Neuronal stem cell (in vitro differentiated cells): ENCODE measurements around the gene PHACTR3.

Experiments used
- DNase-seq: peaks from one replicate; pipeline ENCODE4 v3.0.0-alpha.2; 2013; ENCODE audit warnings: low spot score
- H2AFZ ChIP-seq: one replicate; pipeline ENCODE4 v1.6.1; 2013; ENCODE audit warnings: mild to moderate bottlenecking, low read length, inconsistent platforms
- H2AK5ac ChIP-seq: 2 replicates; pipeline ENCODE4 v1.6.1; 2013; ENCODE audit warnings: low read depth, mild to moderate bottlenecking, inconsistent platforms, low read length, moderate library complexity, mixed read lengths
- H2BK120ac ChIP-seq: 2 replicates; pipeline ENCODE4 v1.6.1; 2013; ENCODE audit warnings: low read depth, mild to moderate bottlenecking, inconsistent platforms, low read length, moderate library complexity, mixed read lengths
- H2BK12ac ChIP-seq: one replicate; pipeline ENCODE4 v1.6.1; 2013; ENCODE audit warnings: low read length, inconsistent platforms
- H2BK15ac ChIP-seq: 2 replicates; pipeline ENCODE4 v1.6.1; 2013; ENCODE audit warnings: mild to moderate bottlenecking, low read length, inconsistent platforms, mixed read lengths
- H2BK5ac ChIP-seq: one replicate; pipeline ENCODE4 v1.6.1; 2013; ENCODE audit warnings: inconsistent platforms, mild to moderate bottlenecking, low read length, moderate library complexity
- H3K14ac ChIP-seq: one replicate; pipeline ENCODE4 v1.6.1; 2013; ENCODE audit warnings: low read length, inconsistent platforms
- H3K18ac ChIP-seq: 2 replicates; pipeline ENCODE4 v1.6.1; 2013; ENCODE audit warnings: low read length, inconsistent platforms
- H3K23ac ChIP-seq: 2 replicates; pipeline ENCODE4 v1.6.1; 2013; ENCODE audit warnings: low read depth, mild to moderate bottlenecking, mixed read lengths, low read length, inconsistent platforms; ENCODE audit not compliant: poor library complexity
- H3K27ac ChIP-seq: replicated peaks from 3 replicates; pipeline ENCODE4 v1.5.1; 2013; ENCODE audit warnings: low read length, inconsistent platforms
- H3K27me3 ChIP-seq, 3 experiments: 2 replicates each; pipeline ENCODE4 v1.6.1; 2013; ENCODE audit warnings: low read length in 3 of 3, mild to moderate bottlenecking in 2 of 3, inconsistent platforms in 1 of 3, low read depth in 1 of 3, mixed read lengths in 1 of 3, moderate library complexity in 1 of 3; ENCODE audit not compliant: control insufficient read depth in 3 of 3, insufficient read depth in 3 of 3
- H3K36me3 ChIP-seq, 2 donors: replicated peaks in 1 of 2; 2 replicates each; pipeline ENCODE4 v1.6.1; 2013; ENCODE audit warnings: low read length in 2 of 2; ENCODE audit not compliant: control insufficient read depth in 2 of 2, insufficient read depth in 2 of 2
- H3K4ac ChIP-seq: 2 replicates; pipeline ENCODE4 v1.6.1; 2013; ENCODE audit warnings: inconsistent platforms, mild to moderate bottlenecking, low read length, moderate library complexity
- H3K4me1 ChIP-seq, 2 donors: 1 replicate in 1 of 2; 2 replicates in 1 of 2; pipeline ENCODE4 v1.6.1; 2013; ENCODE audit warnings: low read length in 2 of 2, low read depth in 1 of 2; ENCODE audit not compliant: control insufficient read depth in 2 of 2, insufficient read depth in 1 of 2
- H3K4me2 ChIP-seq: one replicate; pipeline ENCODE4 v1.6.1; 2013; ENCODE audit warnings: mild to moderate bottlenecking, low read length, inconsistent platforms; ENCODE audit not compliant: insufficient read depth, poor library complexity, severe bottlenecking
- H3K4me3 ChIP-seq, 2 donors: 2 replicates each; pipeline ENCODE4 v1.5.1; 2013; ENCODE audit warnings: low read length in 2 of 2, mild to moderate bottlenecking in 2 of 2, inconsistent platforms in 1 of 2, moderate library complexity in 1 of 2
- H3K79me1 ChIP-seq: one replicate; pipeline ENCODE4 v1.6.1; 2013; ENCODE audit warnings: low read depth, mild to moderate bottlenecking, inconsistent platforms, low read length, moderate library complexity
- H3K9ac ChIP-seq: one replicate; pipeline ENCODE4 v1.6.1; 2013; ENCODE audit warnings: mild to moderate bottlenecking, low read depth, low read length, inconsistent platforms; ENCODE audit not compliant: poor library complexity
- H3K9me3 ChIP-seq, 2 donors: replicated peaks in 1 of 2; 2 replicates each; pipeline versions ENCODE3 to v1.6.1; 2013; ENCODE audit warnings: low read length in 2 of 2, mild to moderate bottlenecking in 2 of 2, inconsistent platforms in 1 of 2, low read depth in 1 of 2, mixed read lengths in 1 of 2, moderate library complexity in 1 of 2; ENCODE audit not compliant: control insufficient read depth in 2 of 2, insufficient read depth in 1 of 2
- H4K8ac ChIP-seq: one replicate; pipeline ENCODE4 v1.6.1; 2013; ENCODE audit warnings: low read depth, mild to moderate bottlenecking, inconsistent platforms, low read length, moderate library complexity
- H4K91ac ChIP-seq: one replicate; pipeline ENCODE4 v1.6.1; 2013; ENCODE audit warnings: low read length, low read depth, mild to moderate bottlenecking, inconsistent platforms; ENCODE audit not compliant: poor library complexity
- WGBS, 2 donors: extraction: QIAGEN DNeasy Blood & Tissue Kit; methylation state at CpG; one replicate each; pipeline ENCODE4 v1.1.7; 2013; ENCODE audit warnings: missing lambda C conversion rate in 2 of 2, mixed read lengths in 1 of 2; ENCODE audit not compliant: insufficient read length in 2 of 2, insufficient replicate concordance in 1 of 2; ENCODE audit errors: extremely low coverage in 2 of 2; 5-methylcytosine and 5-hydroxymethylcytosine counted together

PHACTR3 gene

DNA sequence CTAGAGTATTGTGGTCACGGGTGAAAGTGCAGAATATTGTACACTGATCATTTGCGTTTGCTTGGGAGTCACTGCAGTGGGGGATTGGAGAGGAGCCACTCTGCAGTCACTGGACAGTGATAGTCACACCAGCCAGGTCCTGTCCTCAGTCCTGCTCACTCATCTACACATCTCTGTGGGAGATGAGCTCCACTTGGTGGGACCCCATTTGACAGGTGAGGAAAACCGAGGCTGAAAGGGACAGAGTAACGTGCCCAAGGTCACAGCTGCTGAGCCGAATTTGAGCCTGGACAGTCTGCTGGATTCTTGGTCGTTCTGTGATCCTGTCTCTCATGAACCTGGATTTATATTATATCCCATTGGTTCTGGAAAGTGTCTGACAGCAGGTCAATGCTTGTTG lies 17.7 kb upstream of the PHACTR3 start:
- Histone ChIP-seq H3K9me3 (peaks cover 0 to 4% of the 10 kb centered on the region in 2 donors), H2BK120ac (no peak overlapping the region), H4K91ac (no peak overlapping the region), H4K8ac (no peak overlapping the region), H3K4me1 (peaks cover 0 to 2% of the 10 kb centered on the region in 2 donors), H2BK5ac (no peak overlapping the region), H3K27me3 (peaks cover 0 to 8% (median 7%) of the 10 kb centered on the region in 3 experiments), H2BK12ac (no peak overlapping the region), H3K14ac (no peak overlapping the region), H3K79me1 (peaks cover 3% of the 10 kb centered on the region), H3K9ac (no peak overlapping the region), H2BK15ac (no peak overlapping the region), H3K36me3 (no peaks in the 10 kb centered on the region), H2AK5ac (no peak overlapping the region), H3K4ac (no peak overlapping the region), H3K27ac (no peak overlapping the region), H3K23ac (no peak overlapping the region), H3K4me3 (no peak overlapping the region), H2AFZ (no peak overlapping the region), H3K4me2 (no peak overlapping the region), H3K18ac (no peak overlapping the region)
- DNase-seq, result no peak
- WGBS, 2 donors, result no CpG with 5 or more reads among the region's 6 CpGs

DNA sequence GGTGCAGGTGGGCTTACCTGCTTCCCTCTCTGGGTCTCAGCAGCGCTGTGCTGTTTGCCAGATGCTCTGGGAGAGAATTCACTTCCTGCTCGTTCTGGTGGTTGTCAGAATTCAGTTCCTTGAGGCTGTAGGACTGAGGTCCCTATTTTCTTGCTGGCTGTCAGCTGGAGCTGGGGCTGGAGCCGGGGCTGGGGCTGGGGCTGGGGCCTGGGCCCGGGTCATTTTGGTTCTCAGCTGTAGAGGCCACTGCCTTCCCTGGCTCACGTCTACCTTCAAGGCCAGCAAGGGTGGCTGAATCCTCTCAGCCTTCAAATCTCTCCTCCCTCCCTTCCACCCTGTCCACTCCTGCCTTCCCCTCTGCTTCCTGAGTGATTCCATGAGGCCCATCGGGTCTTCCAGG lies 16.8 kb upstream of the PHACTR3 start:
- no CpG with 5 or more reads among the region's 6 CpGs for WGBS, 2 donors
- Histone ChIP-seq H2BK15ac (no peak overlapping the region), H2BK5ac (no peak overlapping the region), H3K9me3 (peaks cover 0 to 4% of the 10 kb centered on the region in 2 donors), H3K79me1 (peaks cover 3% of the 10 kb centered on the region), H4K91ac (no peak overlapping the region), H3K23ac (no peak overlapping the region), H3K4me3 (no peak overlapping the region), H3K4ac (no peak overlapping the region), H3K14ac (no peak overlapping the region), H2BK120ac (no peak overlapping the region), H2AFZ (no peak overlapping the region), H3K27me3 (peaks cover 0 to 13% (median 7%) of the 10 kb centered on the region in 3 experiments), H3K36me3 (no peaks in the 10 kb centered on the region), H2BK12ac (no peak overlapping the region), H2AK5ac (no peak overlapping the region), H3K27ac (no peak overlapping the region), H3K4me2 (no peak overlapping the region), H3K18ac (no peak overlapping the region), H3K9ac (no peak overlapping the region), H3K4me1 (peaks cover 0 to 2% of the 10 kb centered on the region in 2 donors), H4K8ac (no peak overlapping the region)
- no peak for DNase-seq

DNA sequence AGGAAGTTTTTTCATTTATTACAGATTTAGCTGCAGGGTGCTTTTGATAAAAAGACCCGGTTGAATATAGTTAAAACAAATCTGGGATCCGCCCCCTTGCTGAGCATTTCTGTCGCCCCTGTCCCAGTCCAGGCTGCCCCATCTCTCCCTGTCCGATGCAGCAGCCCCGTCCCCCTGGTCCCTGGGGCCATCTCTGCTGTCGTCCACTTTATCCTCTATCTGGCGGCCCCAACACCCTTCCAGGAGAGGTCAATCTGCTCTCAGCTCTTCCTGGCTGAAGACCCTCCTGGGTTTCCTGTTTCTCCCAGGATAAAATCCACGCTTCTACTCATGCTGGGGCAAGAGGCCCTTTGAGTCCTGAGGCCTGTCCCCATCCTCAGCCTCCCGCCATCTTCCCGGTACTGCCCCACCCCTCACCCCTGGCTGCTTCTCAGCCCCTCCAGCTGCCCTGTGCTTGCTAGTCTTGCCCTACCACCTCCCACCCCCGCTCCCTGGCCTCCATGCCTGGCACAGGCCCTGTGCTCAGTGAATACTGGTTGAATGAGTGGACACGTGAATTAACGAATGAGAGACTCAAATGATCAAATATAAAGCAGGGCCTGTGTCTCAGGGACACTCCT lies 16.0 kb upstream of the PHACTR3 start:
- Histone ChIP-seq H3K18ac (no peak overlapping the region), H3K36me3 (no peaks in the 10 kb centered on the region), H2BK120ac (no peak overlapping the region), H3K4me2 (no peak overlapping the region), H3K9me3 (peaks cover 0 to 4% of the 10 kb centered on the region in 2 donors), H3K4me1 (peaks cover 0 to 2% of the 10 kb centered on the region in 2 donors), H3K79me1 (peaks cover 3% of the 10 kb centered on the region), H3K27me3 (peaks cover 0 to 13% (median 7%) of the 10 kb centered on the region in 3 experiments), H4K8ac (no peak overlapping the region), H2AK5ac (no peak overlapping the region), H2BK12ac (no peak overlapping the region), H3K14ac (no peak overlapping the region), H2BK5ac (no peak overlapping the region), H3K4ac (no peak overlapping the region), H2AFZ (no peak overlapping the region), H3K9ac (no peak overlapping the region), H4K91ac (no peak overlapping the region), H3K23ac (no peak overlapping the region), H3K27ac (no peak overlapping the region), H2BK15ac (no peak overlapping the region), H3K4me3 (no peak overlapping the region)
- no peak for DNase-seq
- WGBS, 2 donors, result no CpG with 5 or more reads among the region's 13 CpGs

DNA sequence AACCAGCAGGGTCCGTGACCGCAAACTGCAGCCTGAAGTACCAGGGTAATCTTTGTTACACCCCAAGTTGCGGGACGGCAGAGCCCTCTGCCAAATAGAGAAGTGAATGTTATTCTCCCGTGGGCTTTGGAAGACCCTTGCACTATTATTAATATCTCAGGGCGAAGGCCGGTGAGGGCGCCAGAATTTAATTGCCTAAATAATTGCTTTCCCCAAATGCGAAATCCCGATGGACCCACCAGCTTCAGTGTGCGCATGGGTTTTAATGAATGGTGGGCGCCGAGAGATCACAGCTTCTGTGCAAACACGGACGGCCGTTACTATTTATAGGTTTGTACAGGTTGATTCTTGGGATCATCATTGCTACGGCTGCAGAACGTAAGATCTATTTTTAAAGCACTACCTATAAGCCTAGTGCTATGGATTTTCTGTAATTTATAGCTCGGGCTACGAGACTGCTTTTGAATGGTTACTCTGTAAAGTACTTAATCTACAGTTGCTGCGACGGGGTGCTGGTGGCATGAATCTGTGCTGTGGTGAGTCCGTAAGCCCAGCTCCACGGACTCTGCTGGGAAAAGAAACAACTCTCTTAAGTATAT lies 15.2 kb upstream of the PHACTR3 start:
- Histone ChIP-seq H4K91ac (no peak overlapping the region), H3K4me2 (no peak overlapping the region), H3K4ac (no peak overlapping the region), H2AK5ac (no peak overlapping the region), H3K9me3 (peaks cover 0 to 2% of the 10 kb centered on the region in 2 donors), H3K27ac (no peak overlapping the region), H3K18ac (no peak overlapping the region), H2BK15ac (no peak overlapping the region), H2BK12ac (no peak overlapping the region), H3K9ac (no peak overlapping the region), H3K4me3 (no peak overlapping the region), H2BK120ac (no peak overlapping the region), H3K27me3 (peaks cover 0 to 10% (median 5%) of the 10 kb centered on the region in 3 experiments), H3K23ac (no peak overlapping the region), H4K8ac (no peak overlapping the region), H2AFZ (no peak overlapping the region), H3K4me1 (peaks cover 0 to under 1% of the 10 kb centered on the region in 2 donors), H3K79me1 (peaks cover 2% of the 10 kb centered on the region), H2BK5ac (no peak overlapping the region), H3K14ac (no peak overlapping the region), H3K36me3 (no peaks in the 10 kb centered on the region)
- DNase-seq, result no peak
- WGBS, 2 donors, result no CpG with 5 or more reads among the region's 24 CpGs
